Keratinocyte (primary cell): ENCODE measurements around the gene ANKRD42. TPM values are rescaled to one million over a fixed set of nuclear protein-coding genes. Genes with fewer than 3 reads are reported as not detected.
"Not testable (repeated sequence)": the region's sequence is repeated elsewhere in the genome, so short reads cannot be mapped to it uniquely, and the experiment has no call there.

ENCODE experiments used
- DNase-seq: peaks from one replicate; pipeline ENCODE4 v3.0.0-alpha.2; 2011; ENCODE audit warnings: low read depth, missing footprints, low spot score
- FAIRE-seq: peaks from 2 replicates; lab custom pipeline; 2011; peaks lifted over from hg19 to GRCh38; lab: Jason Lieb, UNC
- H2AFZ ChIP-seq: 2 replicates; pipeline ENCODE4 v1.6.0; 2012; ENCODE audit warnings: low read length, control low read depth, inconsistent platforms; ENCODE audit not compliant: control insufficient read depth
- H3K27ac ChIP-seq: 2 replicates; pipeline ENCODE4 v1.5.1; 2011; ENCODE audit warnings: low read length; ENCODE audit not compliant: control insufficient read depth, insufficient read depth
- H3K27me3 ChIP-seq: 3 replicates; pipeline ENCODE4 v1.6.0; 2011; ENCODE audit warnings: low read length; ENCODE audit not compliant: control insufficient read depth, insufficient read depth; ENCODE audit errors: extremely low read depth
- H3K36me3 ChIP-seq, 2 experiments: 2 replicates in 1 of 2; 3 replicates in 1 of 2; pipeline ENCODE4 v1.5.1; 2011; ENCODE audit warnings: low read length in 2 of 2, mild to moderate bottlenecking in 1 of 2; ENCODE audit not compliant: control insufficient read depth in 2 of 2, insufficient read depth in 2 of 2; ENCODE audit errors: extremely low read depth in 1 of 2
- H3K4me1 ChIP-seq: 3 replicates; pipeline ENCODE4 v1.5.1; 2011; ENCODE audit warnings: low read length; ENCODE audit not compliant: control insufficient read depth, insufficient read depth; ENCODE audit errors: extremely low read depth
- H3K4me2 ChIP-seq: 3 replicates; pipeline ENCODE4 v1.6.0; 2011; ENCODE audit warnings: low read depth, low read length; ENCODE audit not compliant: control insufficient read depth, insufficient read depth; ENCODE audit errors: extremely low read depth
- H3K4me3 ChIP-seq, 3 experiments: fragments of 200-600 bp in 1 of 3; sonication (generic) in 1 of 3; 2 replicates in 2 of 3; 3 replicates in 1 of 3; pipeline ENCODE4 v1.5.1; 2011 to 2016; ENCODE audit warnings: low read length in 3 of 3, mild to moderate bottlenecking in 3 of 3, control low read depth in 2 of 3, inconsistent platforms in 1 of 3, low read depth in 1 of 3, mixed read lengths in 1 of 3, mixed run types in 1 of 3, moderate library complexity in 1 of 3; ENCODE audit not compliant: control insufficient read depth in 2 of 3, insufficient read depth in 2 of 3; ENCODE audit errors: extremely low read depth in 1 of 3
- H3K79me2 ChIP-seq: 2 replicates; pipeline ENCODE4 v1.6.0; 2012; ENCODE audit warnings: low read length; ENCODE audit not compliant: control insufficient read depth, insufficient read depth
- H3K9ac ChIP-seq: 3 replicates; pipeline ENCODE4 v1.6.0; 2011; ENCODE audit warnings: low read length; ENCODE audit not compliant: control insufficient read depth, insufficient read depth; ENCODE audit errors: extremely low read depth
- H3K9me1 ChIP-seq: 3 replicates; pipeline ENCODE4 v1.6.0; 2011; ENCODE audit warnings: low read length; ENCODE audit not compliant: control insufficient read depth, insufficient read depth; ENCODE audit errors: extremely low read depth
- H3K9me3 ChIP-seq: 2 replicates; pipeline ENCODE4 v1.5.1; 2012; ENCODE audit warnings: low read depth, low read length; ENCODE audit not compliant: control insufficient read depth
- H4K20me1 ChIP-seq: 3 replicates; pipeline ENCODE4 v1.6.0; 2011; ENCODE audit warnings: low read length; ENCODE audit not compliant: control insufficient read depth, insufficient read depth; ENCODE audit errors: extremely low read depth
- EZH2 ChIP-seq: IDR thresholded peaks from one replicate; pipeline ENCODE4 v1.6.1; 2012; ENCODE audit warnings: inconsistent platforms, mild to moderate bottlenecking, low read length, moderate library complexity
- dilution Hi-C: fragments of 300-500 bp; cut with MboI; formaldehyde crosslinking; loops from one replicate; pipeline ENCODE4 v1.7.0; 2020; ENCODE audit warnings: low sequenced_read_pairs; ENCODE audit not compliant: extremely low pct_ligation_motif_present
- polyA plus RNA-seq, 5 experiments: library from polyadenylated mRNA; depleted of rRNA in 3 of 5; stranded (reverse) in 3 of 5; stranded (forward) in 1 of 5; unstranded in 1 of 5; fragments of >200 nt; gene quantifications; 1 replicate in 1 of 5; 2 replicates in 3 of 5; 3 replicates in 1 of 5; pipeline versions ENCODE4 v1.2.1 to v1.2.3, GENCODE V29; 2011 to 2012; ENCODE audit warnings: missing spikeins in 2 of 5, low read depth in 1 of 5, low replicate concordance in 1 of 5
- TF ChIP-seq, protein P1 (sequence below), 3 experiments: IDR thresholded peaks in 1 of 3; conservative IDR thresholded peaks in 1 of 3; optimal IDR thresholded peaks in 1 of 3; 2 replicates in 2 of 3; 3 replicates in 1 of 3; pipeline versions ENCODE3 to v1.5.1; 2011; ENCODE audit warnings: low read length in 3 of 3, mild to moderate bottlenecking in 3 of 3, moderate library complexity in 2 of 3, control low read depth in 1 of 3, inconsistent platforms in 1 of 3; ENCODE audit not compliant: insufficient read depth in 2 of 3; ENCODE audit errors: extremely low read depth in 1 of 3

The ANKRD42 gene
- polyA plus RNA-seq, 1 donor (not counting 4 experiments of a cell fraction or from before 2014, with no cell fraction given), result 11.0 TPM

DNA sequence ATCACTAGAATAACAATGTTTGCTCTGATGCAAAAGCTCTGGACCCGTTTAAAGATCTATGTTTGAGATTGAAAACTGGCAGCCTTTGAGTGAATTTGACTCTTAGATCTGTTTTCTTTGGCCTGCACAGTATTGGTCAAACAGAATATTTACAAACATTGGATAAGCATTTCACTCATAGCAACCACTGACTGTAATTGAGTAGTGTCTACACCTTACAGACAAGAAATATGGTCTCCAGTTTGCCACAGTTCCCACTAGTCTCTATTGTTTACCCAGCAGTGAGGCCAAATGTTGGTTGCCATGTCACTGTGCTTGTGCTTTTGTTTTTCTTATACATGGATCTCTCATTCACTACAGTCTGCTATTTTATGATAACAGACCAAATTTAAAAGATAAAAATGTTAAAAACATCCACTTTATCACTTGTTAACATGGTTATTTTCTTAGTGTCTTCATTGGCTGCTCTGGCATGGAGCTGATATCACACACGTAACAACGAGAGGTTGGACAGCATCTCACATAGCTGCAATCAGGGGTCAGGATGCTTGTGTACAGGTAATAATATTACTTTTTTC, 12.2 kb downstream of the ANKRD42 start:
- H3K9me1 ChIP-seq, result no peaks in the 10 kb centered on the region
- DNase-seq (no peak), FAIRE-seq (no peak)
- no peaks in the 10 kb centered on the region for H3K27me3 ChIP-seq
- H3K27ac ChIP-seq, result no peak overlapping the region
- H3K79me2 ChIP-seq, result no peaks in the 10 kb centered on the region
- TF ChIP-seq, protein P1, sequence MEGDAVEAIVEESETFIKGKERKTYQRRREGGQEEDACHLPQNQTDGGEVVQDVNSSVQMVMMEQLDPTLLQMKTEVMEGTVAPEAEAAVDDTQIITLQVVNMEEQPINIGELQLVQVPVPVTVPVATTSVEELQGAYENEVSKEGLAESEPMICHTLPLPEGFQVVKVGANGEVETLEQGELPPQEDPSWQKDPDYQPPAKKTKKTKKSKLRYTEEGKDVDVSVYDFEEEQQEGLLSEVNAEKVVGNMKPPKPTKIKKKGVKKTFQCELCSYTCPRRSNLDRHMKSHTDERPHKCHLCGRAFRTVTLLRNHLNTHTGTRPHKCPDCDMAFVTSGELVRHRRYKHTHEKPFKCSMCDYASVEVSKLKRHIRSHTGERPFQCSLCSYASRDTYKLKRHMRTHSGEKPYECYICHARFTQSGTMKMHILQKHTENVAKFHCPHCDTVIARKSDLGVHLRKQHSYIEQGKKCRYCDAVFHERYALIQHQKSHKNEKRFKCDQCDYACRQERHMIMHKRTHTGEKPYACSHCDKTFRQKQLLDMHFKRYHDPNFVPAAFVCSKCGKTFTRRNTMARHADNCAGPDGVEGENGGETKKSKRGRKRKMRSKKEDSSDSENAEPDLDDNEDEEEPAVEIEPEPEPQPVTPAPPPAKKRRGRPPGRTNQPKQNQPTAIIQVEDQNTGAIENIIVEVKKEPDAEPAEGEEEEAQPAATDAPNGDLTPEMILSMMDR (optimal IDR thresholded peaks at IDR 0.05 in 1 of 3, IDR thresholded peaks at IDR 0.05 in 1 of 3, conservative IDR thresholded peaks at IDR 0.05 in 1 of 3; ENCODE audit: extremely low read depth in 1 of 3, insufficient read depth in 2 of 3, low read length in 3 of 3), result no peak
- no peak for TF ChIP-seq EZH2
- no peaks in the 10 kb centered on the region for H3K9me3 ChIP-seq
- H3K4me3 ChIP-seq, result no peak overlapping the region
- H3K4me2 ChIP-seq, result no peak overlapping the region
- H4K20me1 ChIP-seq, result no peaks in the 10 kb centered on the region
- dilution Hi-C loops, result no loop called here
- H3K36me3 ChIP-seq, result no peaks in the 10 kb centered on the region
- no peak overlapping the region for H2AFZ ChIP-seq
- H3K4me1 ChIP-seq, result no peaks in the 10 kb centered on the region
- H3K9ac ChIP-seq, result no peak overlapping the region

DNA sequence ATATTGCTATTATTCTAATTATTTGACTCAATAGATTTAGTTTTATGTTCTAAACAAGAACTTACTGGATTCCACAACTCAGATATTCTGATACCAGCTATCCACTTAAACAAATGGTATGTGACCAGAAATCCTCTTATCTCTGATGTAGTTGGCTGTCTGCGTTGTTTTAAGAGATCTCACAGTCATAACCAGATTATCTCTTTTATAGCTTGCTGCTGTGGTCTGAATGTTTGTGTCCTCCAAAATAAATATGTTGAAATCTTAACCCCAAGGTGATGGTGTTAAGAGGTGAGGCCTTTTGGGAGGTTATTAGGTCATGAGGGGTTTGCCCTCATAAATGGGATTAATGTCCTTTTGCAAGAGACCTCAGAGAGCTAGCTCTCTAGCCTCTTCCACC, 12.7 kb downstream of the ANKRD42 start:
- Histone ChIP-seq H3K4me3 (no peak overlapping the region), H3K4me2 (no peak overlapping the region), H3K9me1 (no peaks in the 10 kb centered on the region), H3K36me3 (no peaks in the 10 kb centered on the region), H3K9me3 (no peaks in the 10 kb centered on the region), H3K27ac (no peak overlapping the region), H3K27me3 (no peaks in the 10 kb centered on the region), H3K79me2 (no peaks in the 10 kb centered on the region), H4K20me1 (no peaks in the 10 kb centered on the region), H3K4me1 (no peaks in the 10 kb centered on the region), H2AFZ (no peak overlapping the region), H3K9ac (no peak overlapping the region)
- TF ChIP-seq EZH2, result no peak
- DNase-seq (no peak), FAIRE-seq (no peak)
- dilution Hi-C loops, result no loop called here

DNA sequence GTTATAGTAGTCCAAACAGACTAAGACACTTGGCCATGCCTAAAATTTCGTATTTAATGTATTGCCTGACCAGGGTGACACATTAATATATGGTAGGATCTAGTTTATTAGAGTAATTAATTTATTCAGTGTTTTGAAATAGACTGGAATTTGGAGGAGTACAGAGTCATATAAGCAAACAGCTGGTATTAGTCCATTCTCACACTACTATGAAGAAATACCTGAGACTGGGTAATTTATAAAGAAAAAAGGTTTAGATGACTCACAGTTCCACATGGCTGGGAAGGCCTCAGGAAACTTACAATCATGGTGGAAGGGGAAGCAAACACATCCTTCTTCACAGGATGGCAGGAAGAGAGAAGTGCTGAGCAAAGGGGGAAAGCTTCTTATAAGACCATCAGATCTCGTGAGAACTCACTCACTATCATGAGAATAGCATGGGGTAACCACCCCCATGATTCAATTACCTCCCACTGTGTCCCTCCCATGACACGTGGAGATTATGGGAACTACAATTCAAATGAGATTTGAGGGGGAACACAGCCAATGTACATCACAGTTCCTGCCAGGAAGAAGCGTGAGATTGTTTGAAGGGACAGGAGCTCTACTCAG, 13.4 kb downstream of the ANKRD42 start:
- H3K27me3 ChIP-seq, H3K9ac ChIP-seq, H3K4me1 ChIP-seq, H3K4me3 ChIP-seq, H4K20me1 ChIP-seq, H3K79me2 ChIP-seq, DNase-seq, H3K4me2 ChIP-seq, FAIRE-seq, H3K36me3 ChIP-seq, H3K27ac ChIP-seq, H2AFZ ChIP-seq, H3K9me3 ChIP-seq, dilution Hi-C loops, H3K9me1 ChIP-seq: not testable (repeated sequence)
